HG03575 (cell line): ENCODE results near the gene RASSF5.
A peak's percentile ranks its signal among the peaks of the same experiment; 100 is the strongest.
"Not testable (repeated sequence)": the region's sequence is repeated elsewhere in the genome, so short reads cannot be mapped to it uniquely, and the experiment has no call there.

Source experiments
- ATAC-seq: cut with Tn5 transposase; IDR thresholded peaks from one replicate; pipeline ENCODE4 v1.9.1; 2021; ENCODE audit not compliant: unreplicated experiment, insufficient number of reproducible peaks, low FRiP score; ENCODE audit errors: extremely low read depth

Gene RASSF5

DNA sequence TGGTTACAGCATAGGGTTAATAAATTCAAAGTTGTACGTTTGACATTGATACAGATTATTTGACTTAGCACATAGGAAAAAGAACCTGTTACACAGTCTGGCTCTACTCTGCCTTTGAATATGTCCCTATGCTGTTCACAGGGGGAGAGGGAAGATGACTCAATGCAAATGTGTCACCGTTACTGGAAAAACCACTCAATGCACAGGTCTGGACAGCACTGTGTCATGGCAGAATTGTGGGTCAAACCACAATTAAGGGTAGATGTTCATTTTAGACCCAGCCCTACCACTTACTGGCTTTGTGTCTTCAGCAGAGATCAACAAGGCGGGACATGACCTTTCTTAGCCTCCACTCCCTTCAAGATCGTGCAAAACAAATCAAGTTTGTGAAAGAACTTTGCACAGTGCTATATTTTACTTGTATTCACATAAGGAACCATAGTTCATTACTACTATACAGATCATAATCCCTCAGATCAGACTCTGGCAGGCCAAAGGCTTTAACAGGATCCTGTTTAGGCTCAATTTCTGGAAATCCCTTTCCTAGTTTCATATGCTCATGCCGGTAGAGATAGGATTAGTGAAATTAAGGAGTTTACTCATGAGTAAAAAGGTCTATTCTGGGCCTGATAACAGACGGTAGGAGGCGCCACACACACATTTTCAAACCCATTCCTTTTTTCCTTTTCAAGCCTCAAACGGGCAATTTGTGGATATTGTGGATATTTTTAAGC, 82.9 kb downstream of the RASSF5 start:
- no peak for ATAC-seq

DNA sequence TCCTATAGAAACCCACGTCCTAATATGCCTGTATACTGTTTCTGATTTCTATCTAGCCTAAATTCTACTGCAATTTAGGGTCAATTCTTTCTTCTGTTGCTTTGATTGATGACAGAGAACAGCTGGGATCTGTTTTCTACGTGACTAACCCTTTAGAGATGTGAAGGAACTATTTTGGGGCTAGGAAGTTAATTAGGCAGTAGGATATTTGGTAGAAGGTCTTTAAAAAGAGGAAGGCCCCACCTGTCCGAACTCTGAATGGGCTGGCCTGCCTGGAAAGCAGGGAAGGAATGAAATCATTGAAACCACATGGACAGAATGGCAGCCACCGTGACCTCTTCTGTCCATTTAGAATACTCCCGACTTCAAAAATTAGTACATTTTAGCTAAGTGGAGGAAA, 83.9 kb downstream of the RASSF5 start:
- no peak for ATAC-seq

DNA sequence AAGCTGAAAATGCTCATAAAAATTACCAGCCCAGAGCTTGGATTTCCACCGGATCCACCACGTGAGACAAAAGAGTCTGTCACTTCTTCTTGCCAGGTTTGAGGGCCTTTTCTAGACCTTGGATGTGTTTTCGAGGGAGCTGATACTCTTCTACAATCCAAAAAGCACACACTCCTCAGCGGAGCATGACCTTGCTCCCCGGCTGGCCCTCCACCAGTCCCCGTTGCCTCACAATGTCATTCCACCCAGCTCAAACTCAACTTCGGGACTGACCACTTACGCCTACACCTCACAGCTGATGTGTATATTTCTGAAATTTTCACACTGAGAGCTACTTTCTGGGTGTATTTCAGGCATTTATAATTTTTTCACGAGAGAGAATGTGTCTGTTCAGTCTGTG, 84.4 kb downstream of the RASSF5 start:
- ATAC-seq: no peak

DNA sequence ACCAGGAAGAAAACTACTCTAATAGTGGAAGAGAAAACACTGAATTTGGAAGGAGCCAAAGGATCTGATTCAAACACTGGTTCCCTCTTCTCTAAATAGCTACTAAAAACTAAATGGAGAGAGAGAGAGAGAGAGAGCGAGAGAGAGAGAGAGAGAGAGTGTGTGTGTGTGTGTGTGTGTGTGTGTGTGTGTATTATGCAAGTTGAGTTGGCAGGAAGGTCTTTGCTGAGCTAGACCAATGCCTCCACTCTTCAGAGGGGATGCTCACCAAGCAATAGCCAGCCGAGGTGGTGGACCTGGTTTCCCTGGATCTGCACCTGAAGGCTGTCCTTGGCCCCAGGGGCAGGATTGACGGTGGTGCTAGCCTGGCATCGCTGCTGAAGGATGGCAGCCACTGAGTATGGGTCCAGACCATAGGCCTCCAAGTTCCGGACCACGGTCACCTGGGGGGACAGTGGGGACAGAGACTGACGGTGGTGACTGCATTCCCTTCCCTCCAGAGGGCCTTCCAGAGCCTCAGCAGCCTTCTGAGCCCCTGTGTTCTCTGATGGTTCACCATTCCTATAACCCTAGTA, 86.1 kb downstream of the RASSF5 start:
- no peak for ATAC-seq

DNA sequence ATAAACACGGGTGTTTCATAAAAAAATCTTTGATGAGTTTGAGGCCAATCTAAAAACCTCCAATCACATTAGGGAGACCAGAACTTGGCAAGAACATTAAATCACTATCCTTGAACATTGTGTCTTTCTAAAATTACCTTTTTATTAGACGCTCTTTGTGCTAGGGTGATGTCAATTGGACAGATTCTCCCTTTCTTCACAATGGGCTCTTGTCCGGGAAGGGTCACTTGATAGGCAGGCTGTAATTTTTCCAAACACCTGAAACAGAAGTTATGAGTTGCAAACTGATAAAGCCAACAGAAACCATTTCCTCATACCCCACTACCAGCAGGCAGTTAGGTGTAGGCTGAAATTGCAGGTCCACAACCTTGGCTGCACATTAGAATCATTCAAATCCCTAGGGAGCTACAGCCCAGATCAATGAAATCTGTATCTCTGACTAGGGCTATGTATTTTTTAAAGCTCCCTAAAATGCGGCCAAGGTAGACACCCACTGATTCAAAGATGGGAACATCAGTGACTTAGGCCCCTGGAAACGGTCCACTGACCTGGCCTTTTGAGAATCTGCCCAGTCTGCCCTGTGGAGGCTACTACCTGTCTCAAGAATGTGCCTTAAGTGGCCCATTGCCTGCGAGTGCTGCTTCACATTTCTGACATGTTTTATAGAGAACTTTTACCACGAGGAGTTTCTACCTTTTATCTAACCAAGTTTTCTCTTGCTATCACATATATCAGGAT, 88.4 kb downstream of the RASSF5 start:
- no peak for ATAC-seq

DNA sequence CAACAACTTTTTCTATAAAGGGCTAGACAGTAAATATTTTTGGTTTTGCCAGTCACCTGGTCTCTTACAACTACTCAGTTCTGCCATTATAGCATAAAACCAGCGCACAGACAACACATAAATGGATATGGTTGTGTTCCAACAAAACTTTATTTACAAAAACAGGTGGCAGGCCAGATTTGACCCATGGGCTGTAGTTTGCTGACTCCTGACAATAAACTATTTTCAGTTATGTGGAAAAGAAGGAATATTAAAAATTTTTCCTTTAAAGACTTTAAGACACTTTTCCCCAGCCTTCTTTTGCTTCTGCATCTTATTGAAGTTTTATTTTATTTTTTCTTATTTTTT, 89.0 kb downstream of the RASSF5 start:
- ATAC-seq: no peak

DNA sequence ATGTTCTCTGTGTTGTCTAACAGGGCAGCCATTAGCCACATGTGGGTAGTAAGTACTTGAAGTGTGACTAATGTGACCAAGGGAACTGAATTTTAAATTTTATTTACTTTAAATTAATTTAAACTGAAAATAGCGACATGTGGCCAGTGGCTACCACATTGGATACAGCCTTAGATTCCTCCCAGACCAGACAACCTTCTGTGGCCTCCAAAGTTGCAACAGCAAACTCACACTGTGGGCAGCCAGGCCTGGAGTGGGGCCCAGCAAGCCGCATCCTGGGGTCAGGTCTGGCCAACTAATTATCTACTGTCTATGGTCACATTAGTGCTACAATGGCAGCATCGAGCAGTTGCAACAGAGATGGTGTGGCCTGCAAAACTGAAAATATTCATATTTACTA, 93.2 kb downstream of the RASSF5 start:
- ATAC-seq: no peak

DNA sequence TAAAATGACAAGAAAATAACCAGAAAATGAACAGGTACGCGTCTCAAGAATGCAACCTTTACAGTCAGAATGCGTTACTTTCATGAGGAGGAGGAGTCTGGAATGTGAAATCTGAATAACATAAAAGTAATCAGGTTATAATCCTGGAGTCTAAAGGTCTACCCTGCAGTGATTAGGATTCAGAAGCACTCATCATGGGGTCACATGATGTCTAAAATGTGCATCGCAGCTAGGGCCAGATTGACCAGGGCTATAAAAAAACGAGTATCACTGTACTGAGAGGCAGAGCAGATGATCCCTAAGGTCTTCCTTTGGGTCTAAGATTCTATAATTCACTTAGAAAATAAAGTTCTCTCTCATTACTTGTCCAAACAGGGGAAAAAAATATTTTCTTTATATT, 97.5 kb downstream of the RASSF5 start:
- ATAC-seq: no peak

DNA sequence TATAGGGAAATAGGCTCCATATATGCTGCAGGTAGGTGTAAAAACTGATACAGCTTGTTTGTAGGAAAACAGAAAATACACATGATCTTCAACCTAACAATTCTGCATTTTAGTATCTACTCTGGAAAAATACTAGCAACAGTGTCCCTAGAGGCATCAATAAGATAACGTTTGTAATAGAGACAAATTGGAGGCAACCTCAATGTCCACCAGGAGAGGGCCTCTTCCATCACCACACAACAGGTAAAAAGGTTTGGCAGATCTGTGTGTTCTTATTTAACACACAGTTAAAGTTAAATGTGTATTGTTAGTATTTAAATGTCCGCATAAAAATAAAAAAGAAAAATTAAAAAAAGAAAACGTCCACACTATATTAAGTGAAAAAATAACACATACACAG, 99.5 kb downstream of the RASSF5 start:
- no peak for ATAC-seq

DNA sequence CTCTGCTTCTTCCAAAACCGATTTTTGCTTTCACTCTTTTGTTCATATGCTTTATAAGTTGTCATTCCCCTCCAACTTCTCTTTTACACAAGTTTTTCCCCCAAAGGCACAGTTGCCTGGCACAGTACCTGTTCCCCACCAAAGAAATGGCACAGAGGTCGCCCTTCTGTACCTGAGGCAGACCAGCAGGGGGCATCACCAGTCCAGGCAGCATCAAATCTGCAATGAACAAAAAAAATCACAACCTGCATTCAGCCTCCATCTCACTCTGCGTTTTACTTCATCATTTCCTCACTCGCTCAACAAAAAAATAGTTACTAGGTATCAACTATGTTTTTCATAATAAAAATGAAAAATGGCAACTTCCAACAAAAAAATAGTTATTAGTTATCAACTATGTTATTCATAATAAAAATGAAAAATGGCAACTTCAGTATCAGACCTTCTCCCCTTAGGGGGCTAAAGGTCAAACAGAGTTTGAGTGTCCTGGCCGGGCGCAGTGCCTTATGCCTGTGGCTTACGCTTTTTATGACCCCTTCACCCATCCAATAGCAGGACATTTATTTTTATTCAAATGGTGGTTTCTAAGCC, 100.9 kb downstream of the RASSF5 start:
- ATAC-seq: no peak

DNA sequence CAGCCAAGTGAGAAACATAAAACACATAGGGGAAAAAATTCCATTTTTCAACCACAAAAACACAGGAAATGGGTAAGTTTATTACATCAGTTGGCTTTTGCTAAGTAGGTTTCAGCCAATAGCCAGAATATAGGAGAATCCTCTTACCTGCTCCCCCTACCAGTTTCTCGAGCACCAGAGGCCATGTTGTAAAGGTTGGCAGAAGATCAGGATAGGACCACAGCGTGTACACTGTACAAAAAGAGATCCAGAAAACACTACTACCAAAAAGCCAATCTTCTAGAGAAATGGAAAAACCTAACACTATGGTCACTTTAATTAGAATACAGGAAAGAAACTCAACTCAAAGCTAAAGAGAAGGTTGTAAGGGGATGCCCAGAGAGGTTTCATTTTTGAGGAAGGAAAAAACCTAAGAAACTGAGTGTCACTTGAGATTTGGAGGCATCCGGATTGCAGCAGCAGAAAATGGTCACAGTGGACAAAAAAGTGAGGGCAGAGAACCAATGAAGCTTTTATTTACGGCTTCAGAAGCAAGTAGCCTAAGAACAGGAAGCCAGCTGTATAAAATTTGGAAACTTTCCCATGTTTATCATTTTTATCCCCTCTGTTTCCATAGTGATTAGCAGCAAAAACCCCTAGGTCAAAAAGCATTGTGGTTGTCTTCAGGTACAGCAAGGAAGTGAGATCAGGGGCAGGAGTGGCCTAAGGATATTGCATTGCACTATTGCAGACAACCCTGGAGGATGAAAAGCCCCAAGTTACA, 102.1 kb downstream of the RASSF5 start:
- ATAC-seq: no peak

DNA sequence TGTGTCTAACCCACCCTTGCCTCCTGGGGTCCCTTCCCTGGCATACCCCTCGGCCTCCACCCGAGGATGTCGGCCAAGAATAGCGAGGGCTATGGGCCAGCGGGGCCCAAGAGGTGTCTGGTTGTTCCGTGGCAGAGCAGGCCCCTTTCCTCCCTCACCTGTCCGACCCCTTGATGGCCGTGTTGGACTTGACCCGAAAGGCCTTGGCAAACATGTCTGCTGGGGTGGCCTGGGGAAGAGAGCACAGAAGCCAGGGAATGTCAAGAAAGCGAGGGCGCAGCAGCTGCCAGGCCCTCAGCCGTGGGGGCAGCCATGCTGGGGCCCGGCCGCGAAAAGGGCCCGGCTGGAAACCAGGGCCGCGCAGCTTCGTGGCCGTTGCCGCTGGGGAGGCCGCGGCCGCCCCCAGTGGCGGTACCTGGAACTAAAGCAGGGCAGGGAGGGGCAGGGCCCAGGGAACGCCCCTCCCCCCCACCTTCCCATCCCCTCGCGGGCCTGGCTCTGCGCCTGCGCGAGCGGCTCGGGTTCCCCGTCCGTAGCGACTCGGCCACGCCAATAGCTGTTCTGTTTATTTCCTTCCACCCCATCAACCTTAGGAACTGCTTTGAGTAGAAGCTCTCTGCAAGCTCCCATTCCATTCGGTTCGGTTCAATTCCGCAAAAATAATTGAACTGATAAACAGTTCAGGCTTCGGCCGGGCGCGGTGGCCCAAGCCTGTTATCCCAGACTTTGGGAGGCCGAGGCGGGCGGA, 105.0 kb downstream of the RASSF5 start, which contains the start of gene EIF2D:
TSS of gene EIF2D (minus strand) at position 337 of the 748 bp plus-strand sequence. CDS start at position 214, 123 bp downstream.
- ATAC-seq: peak; percentile 38

DNA sequence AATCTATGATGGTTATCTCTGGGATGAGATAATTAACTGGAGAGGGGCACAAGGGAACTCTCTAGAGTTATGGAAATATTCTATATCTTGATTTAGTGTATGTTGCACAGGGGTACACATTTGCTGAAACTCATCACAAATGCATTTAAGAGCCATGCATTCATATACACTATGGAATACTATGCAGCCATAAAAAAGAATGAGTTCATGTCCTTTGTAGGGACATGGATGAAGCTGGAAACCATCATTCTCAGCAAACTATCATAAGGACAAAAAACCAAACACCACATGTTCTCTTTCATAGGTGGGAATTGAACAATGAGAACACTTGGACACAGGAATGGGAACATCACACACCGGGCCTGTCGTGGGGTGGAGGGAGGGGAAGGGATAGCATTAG, 119.1 kb downstream of the RASSF5 start:
- not testable (repeated sequence) for ATAC-seq

DNA sequence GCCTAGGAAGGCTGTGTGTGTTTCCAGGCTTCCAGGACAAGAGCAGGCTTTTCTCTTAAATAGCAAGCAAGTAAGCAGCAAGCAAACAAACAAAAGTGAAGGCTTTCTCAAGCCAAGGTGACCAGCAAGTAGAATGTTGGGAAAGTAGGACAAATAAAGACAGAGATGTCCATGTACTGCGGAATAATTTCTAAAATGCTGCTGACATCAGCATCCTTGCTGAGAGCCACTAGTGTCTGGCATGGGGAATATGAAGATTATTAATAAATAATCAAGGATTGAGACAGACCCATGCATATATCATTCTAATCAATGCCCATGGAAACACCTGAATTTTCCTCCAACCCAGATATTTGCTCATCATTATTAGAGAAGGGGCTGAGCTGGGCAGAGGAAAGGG, 121.6 kb downstream of the RASSF5 start:
- ATAC-seq: no peak

DNA sequence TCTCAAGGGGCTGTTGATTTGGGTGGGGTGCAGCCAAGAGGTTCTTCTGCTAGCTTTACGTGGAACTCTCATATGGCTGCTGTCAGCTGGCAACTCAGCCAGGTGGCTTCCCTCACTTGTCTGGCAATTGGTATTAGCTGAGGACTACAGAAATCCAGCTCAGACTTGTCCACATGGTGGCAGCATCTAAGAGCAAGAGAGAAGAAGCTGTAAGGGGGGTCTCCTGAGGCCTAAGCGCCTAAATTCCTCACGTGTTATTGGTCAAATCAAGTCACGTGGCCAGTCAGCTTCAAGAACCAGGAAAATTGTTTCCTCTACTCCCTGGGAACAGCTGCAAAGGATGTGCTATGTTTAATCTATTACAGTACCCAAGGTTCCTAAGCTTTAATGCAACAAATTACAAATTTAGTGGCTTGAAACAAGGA, 123.8 kb downstream of the RASSF5 start:
- ATAC-seq: no peak

DNA sequence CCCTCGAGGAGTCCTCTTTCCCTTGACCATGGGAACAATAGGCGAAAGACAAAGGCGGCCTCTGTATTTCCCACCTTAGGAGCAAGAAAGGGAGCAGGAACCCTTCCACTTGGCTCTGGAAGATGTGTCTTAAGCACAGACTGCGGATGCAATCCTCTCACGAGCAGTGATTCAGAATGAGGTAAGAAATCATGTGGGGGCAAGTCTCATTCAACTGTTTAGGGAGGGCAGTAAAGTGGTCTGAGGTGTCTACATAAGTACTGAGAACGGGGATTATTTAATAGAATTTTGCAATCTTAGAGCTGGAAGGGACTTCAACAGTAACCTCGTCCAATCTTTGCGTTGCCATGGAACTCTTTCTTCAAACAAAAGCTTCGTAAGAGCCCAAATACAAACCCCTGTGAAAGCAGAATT, 126.4 kb downstream of the RASSF5 start:
- ATAC-seq: no peak

DNA sequence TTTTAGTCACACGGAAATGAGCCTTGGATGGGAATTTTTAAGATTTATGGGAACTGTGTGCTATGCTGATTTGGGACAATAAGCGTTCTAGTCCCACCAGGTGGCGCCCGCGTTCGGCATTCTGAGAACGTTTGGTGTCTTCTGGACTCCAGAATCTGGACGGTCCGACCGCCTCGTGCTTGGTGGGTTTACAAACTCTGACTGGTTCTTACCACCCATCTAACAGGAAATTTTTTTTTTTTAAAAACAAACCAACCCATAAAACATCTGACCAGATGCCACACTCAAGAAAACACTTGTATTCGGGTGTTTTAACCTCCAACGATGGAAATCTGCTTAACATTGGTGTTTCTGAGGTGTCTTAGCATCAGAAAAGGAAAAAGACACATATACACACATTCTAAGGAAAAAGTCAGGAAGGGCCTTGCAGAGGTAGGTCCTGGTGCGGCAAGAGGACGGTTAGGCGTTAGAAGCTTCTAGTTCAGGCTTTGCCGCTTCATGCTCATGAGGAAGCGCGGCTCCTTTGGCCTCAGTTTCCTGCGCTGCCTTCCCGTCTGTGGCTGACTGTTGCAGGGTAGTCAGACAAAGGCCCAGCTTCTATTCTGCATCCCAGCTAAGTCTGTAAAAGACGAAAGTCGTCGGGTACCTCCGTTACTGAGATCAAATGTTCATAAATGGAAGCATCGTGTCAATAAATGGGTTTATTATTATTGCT, 127.2 kb downstream of the RASSF5 start:
- no peak for ATAC-seq
